ENCODE measurements around the gene CC2D2B. TPM values are rescaled to one million over a fixed set of nuclear protein-coding genes. Genes with fewer than 3 reads are reported as not detected.
"Not testable (repeated sequence)": the region's sequence is repeated elsewhere in the genome, so short reads cannot be mapped to it uniquely, and the experiment has no call there.

CC2D2B gene
- total and polyA plus RNA-seq, 2 experiments from 2014 or later, result 0.24 to 0.92 TPM

DNA sequence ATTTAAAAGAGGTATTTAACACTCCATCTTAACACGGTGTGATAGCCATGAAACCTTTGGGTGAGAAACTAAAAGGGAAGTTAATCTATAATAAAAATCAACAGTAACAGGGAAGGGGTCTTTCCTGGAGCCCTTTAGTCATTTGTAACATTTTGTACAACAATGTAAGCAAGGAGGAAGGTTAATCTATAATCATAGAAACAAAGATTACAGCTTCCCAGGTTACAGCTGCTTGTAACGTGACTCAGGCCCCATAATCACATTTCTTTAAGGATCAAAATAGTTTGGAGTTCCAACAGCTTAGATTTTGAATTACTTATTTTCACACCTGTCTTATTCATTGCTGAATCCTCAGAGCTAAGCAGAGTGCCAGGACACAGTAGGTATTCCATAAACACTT lies 17.9 kb upstream of the CC2D2B start (continued):
- TF ChIP-seq POLR2AphosphoS5 (IDR thresholded peaks at IDR 0.05; ENCODE audit: low read depth) (no peak), ZNF462 (CRISPR knock-in tag; IDR thresholded peaks at IDR 0.05) (no peak), ZNF114 (CRISPR knock-in tag; IDR thresholded peaks at IDR 0.05) (no peak), JUNB (IDR thresholded peaks at IDR 0.05; ENCODE audit: unreplicated experiment) (no peak), ZNF331 (CRISPR knock-in tag; IDR thresholded peaks at IDR 0.05; ENCODE audit: low read depth) (no peak)
- TF ChIP-seq, protein P1, sequence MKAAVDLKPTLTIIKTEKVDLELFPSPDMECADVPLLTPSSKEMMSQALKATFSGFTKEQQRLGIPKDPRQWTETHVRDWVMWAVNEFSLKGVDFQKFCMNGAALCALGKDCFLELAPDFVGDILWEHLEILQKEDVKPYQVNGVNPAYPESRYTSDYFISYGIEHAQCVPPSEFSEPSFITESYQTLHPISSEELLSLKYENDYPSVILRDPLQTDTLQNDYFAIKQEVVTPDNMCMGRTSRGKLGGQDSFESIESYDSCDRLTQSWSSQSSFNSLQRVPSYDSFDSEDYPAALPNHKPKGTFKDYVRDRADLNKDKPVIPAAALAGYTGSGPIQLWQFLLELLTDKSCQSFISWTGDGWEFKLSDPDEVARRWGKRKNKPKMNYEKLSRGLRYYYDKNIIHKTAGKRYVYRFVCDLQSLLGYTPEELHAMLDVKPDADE (IDR thresholded peaks at IDR 0.05), result no peak

DNA sequence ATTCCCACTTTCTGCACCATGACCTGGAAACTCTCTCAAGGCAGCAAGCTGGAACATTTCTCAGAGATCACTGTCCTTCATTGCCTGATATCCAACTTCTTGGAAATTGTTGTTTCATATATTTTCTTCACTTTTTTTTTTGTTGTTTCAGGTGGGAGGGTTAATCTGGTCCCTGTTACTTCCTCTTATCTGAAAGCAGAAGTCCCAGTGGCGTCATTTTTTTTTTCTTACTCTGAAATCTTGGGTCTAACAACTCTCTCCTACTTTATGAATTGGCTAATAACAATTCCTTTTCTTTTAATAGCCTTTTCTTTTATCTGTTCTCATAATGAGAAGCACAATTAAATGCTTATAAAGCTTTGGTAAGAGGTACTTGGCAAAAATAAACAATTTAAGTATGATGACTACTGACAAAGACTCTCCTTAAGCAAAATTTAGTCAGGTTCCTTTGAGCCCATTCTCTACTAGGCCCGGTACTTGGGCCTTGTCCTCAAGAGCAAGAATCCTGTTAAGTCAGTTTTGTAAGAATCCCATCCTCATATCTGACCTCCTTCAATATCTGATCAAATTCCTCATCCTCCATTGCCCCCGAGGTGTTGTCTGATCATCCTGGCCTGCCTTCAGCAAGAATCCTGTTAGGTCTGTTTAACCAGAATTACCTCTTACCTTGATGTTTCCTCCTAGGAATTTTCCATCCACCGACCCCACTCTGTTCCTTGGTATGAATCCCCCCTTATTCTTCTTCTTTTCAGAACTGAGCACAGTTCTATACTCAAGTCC lies 11.5 kb upstream of the CC2D2B start:
- ATAC-seq (no peak), DNase-seq (ENCODE audit: low spot score) (no peak)
- no peaks in the 10 kb centered on the region for H3K9me3 Mint-ChIP-seq
- no peak overlapping the region for H3K4me2 ChIP-seq
- no peaks in the 10 kb centered on the region for H3K9me2 ChIP-seq (ENCODE audit: insufficient read depth)
- H3K27me3 Mint-ChIP-seq (ENCODE audit: insufficient read depth, low read depth, poor library complexity), result no peaks in the 10 kb centered on the region
- H3K4me3 Mint-ChIP-seq, result no peak overlapping the region
- peaks cover 6% of the 10 kb centered on the region; the same call in 1 of the 2 replicates for H4K20me1 ChIP-seq (replicated peaks; ENCODE audit: insufficient read depth)
- TF ChIP-seq, protein P1 (IDR thresholded peaks at IDR 0.05), result no peak
- no peaks in the 10 kb centered on the region for H3K4me1 ChIP-seq (ENCODE audit: insufficient read depth)
- no peaks in the 10 kb centered on the region for H3K79me2 ChIP-seq (replicated peaks; ENCODE audit: insufficient read depth)
- no peak overlapping the region for H3K4me3 ChIP-seq
- H3F3A ChIP-seq (replicated peaks; ENCODE audit: low read depth), result no peaks in the 10 kb centered on the region
- H3K27ac ChIP-seq (ENCODE audit: low read depth), result no peak overlapping the region
- H2AFZ ChIP-seq, result no peak overlapping the region
- H3K27ac Mint-ChIP-seq, result no peak overlapping the region
- H3K36me3 ChIP-seq (ENCODE audit: insufficient read depth), result peaks cover 25% of the 10 kb centered on the region; the same call in 1 of the 2 replicates
- no peaks in the 10 kb centered on the region for H3K27me3 ChIP-seq (ENCODE audit: insufficient read depth)
- no peaks in the 10 kb centered on the region for H3K4me1 Mint-ChIP-seq
- H3K36me3 Mint-ChIP-seq (ENCODE audit: low read depth), result peaks cover 43% of the 10 kb centered on the region

DNA sequence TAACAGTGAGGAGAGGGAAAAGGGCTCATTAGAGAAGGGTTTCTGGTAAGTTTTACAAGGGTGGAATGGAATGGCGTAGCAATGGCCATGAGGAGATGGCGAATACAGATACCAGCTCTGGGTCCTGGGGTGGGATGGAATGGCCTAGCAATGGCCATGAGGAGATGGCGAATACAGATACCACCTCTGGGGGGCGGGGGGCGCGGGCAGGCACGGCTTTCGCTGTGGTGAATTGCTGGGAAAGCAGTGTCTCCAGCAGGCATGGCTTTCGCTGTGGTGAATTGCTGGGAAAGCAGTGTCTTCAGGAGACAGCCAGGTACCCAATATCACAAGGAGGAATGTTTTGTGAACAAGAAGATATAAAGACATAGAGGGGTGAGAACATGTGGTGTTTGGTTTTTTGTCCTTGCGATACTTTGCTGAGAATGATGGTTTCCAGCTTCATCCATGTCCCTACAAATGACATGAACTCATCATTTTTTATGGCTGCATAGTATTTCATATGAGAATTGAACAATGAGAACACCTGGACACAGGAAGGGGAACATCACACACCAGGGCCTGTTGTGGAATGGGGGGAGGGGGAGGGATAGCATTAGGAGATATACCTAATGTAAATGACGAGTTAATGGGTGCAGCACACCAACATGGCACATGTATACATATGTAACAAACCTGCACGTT lies 1.7 kb upstream of the CC2D2B start:
- not testable (repeated sequence) for H3K4me2 ChIP-seq; DNase-seq (ENCODE audit: low spot score); H3F3A ChIP-seq (replicated peaks; ENCODE audit: low read depth); H3K27ac Mint-ChIP-seq; H2AFZ ChIP-seq; H3K79me2 ChIP-seq (replicated peaks; ENCODE audit: insufficient read depth); H3K9me3 Mint-ChIP-seq; ATAC-seq; H3K4me1 Mint-ChIP-seq; H3K9me2 ChIP-seq (ENCODE audit: insufficient read depth); H3K27me3 Mint-ChIP-seq (ENCODE audit: insufficient read depth, low read depth, poor library complexity); H3K4me3 ChIP-seq; H3K27ac ChIP-seq (ENCODE audit: low read depth); H3K4me1 ChIP-seq (ENCODE audit: insufficient read depth); H3K36me3 ChIP-seq (ENCODE audit: insufficient read depth); H3K27me3 ChIP-seq (ENCODE audit: insufficient read depth)
- H3K4me3 Mint-ChIP-seq, result peak overlapping the region; percentile 42
- peaks cover 13% of the 10 kb centered on the region for H3K36me3 Mint-ChIP-seq (ENCODE audit: low read depth)
- H4K20me1 ChIP-seq (replicated peaks; ENCODE audit: insufficient read depth), result peaks cover 18% of the 10 kb centered on the region; the same call in 1 of the 2 replicates

Measured in GM23338 (cell line).